K562 (cell line): Measurements from ENCODE around the gene PRRX1. TPM values are rescaled to one million over a fixed set of nuclear protein-coding genes. Genes with fewer than 3 reads are reported as not detected.

Experiments used
- ATF6 ChIP-seq: sonication (generic); formaldehyde crosslinking; IDR thresholded peaks from 2 replicates; pipeline ENCODE4 v1.4.0; 2020; ENCODE audit warnings: mild to moderate bottlenecking, missing genetic modification reagents
- BCL6 ChIP-seq: fragments of 250-450 bp; sonication (Bioruptor Pico); IDR thresholded peaks from 2 replicates; pipeline ENCODE4 v1.4.0; 2020
- IRF9 ChIP-seq: fragments of 450-650 bp; IDR thresholded peaks from 2 replicates; pipeline ENCODE4 v1.6.1; 2016; ENCODE audit warnings: missing biosample characterization, missing genetic modification characterization
- MAFK ChIP-seq: IDR thresholded peaks from 2 replicates; pipeline ENCODE4 v1.6.1; 2011; ENCODE audit warnings: low read length, improper control_type of control experiment
- RAD51 ChIP-seq: fragments of 450-650 bp; IDR thresholded peaks from 2 replicates; pipeline ENCODE4 v1.7.1; 2016; ENCODE audit warnings: low read depth, mild to moderate bottlenecking, borderline replicate concordance
- SMC3 ChIP-seq: conservative IDR thresholded peaks from 2 replicates; pipeline ENCODE4 v1.6.1; 2011; ENCODE audit warnings: low read depth, low read length, improper control_type of control experiment; ENCODE audit not compliant: insufficient read depth
- TGIF2 ChIP-seq: sonication (generic); formaldehyde crosslinking; IDR thresholded peaks from 2 replicates; pipeline ENCODE4 v1.8.1; 2022; ENCODE audit warnings: mild to moderate bottlenecking, missing genetic modification reagents, moderate library complexity
- TRIM28 ChIP-seq: fragments of 450-650 bp; IDR thresholded peaks from 2 replicates; pipeline ENCODE4 v1.6.1; 2017
- ZFP91 ChIP-seq: sonication (generic); formaldehyde crosslinking; IDR thresholded peaks from 2 replicates; pipeline ENCODE4 v1.8.0; 2022; ENCODE audit warnings: mild to moderate bottlenecking, missing genetic modification reagents
- ZNF217 ChIP-seq: sonication (generic); formaldehyde crosslinking; IDR thresholded peaks from 2 replicates; pipeline ENCODE4 v1.8.0; 2022; ENCODE audit warnings: mild to moderate bottlenecking, missing genetic modification reagents
- ZNF24 ChIP-seq: fragments of 450-650 bp; IDR thresholded peaks from 2 replicates; pipeline ENCODE4 v1.6.1; 2016
- polyA plus RNA-seq, 8 experiments: library from polyadenylated mRNA; depleted of rRNA in 4 of 8; stranded (reverse) in 5 of 8; unstranded in 3 of 8; fragments of >200 nt; fragmentation: Nextera tagmentation in 2 of 8; fragmentation: Illumina TruSeq in 1 of 8; extraction: Ambion mirVana in 2 of 8; extraction: Trizol in 1 of 8; gene quantifications; 2 replicates each; pipeline versions ENCODE4 v1.2.1 to v1.2.3, GENCODE V29; 2011 to 2014; ENCODE audit warnings: inconsistent platforms in 1 of 8, missing spikeins in 1 of 8
- total RNA-seq, 7 experiments: library from RNA; depleted of rRNA in 6 of 7; stranded (reverse); fragments of >200 nt in 6 of 7; fragmentation: Illumina TruSeq in 2 of 7; extraction: Trizol in 2 of 7; gene quantifications; 2 replicates each; pipeline versions ENCODE4 v1.2.1 to v1.2.3, GENCODE V29; 2011 to 2021; ENCODE audit warnings: low replicate concordance in 1 of 7

Gene PRRX1
- total and polyA plus RNA-seq, 9 of the 15 experiments (the other 6 are each of a cell fraction or from before 2014, with no cell fraction given), result not detected

GRCh38 chr1:170674986-170675385 is 11.1 kb downstream of the PRRX1 start (continued):
- no peak for TF ChIP-seq TRIM28
- TF ChIP-seq ATF6 (CRISPR knock-in tag), result no peak
- no peak for TF ChIP-seq SMC3
- no peak for TF ChIP-seq MAFK
- no peak for TF ChIP-seq TGIF2 (CRISPR knock-in tag)
- no peak for TF ChIP-seq ZNF217
- TF ChIP-seq IRF9, result no peak
- TF ChIP-seq BCL6 (CRISPR knock-in tag), result no peak
- no peak for TF ChIP-seq ZNF24
- no peak for TF ChIP-seq RAD51
- no peak for TF ChIP-seq ZFP91 (CRISPR knock-in tag)
- TF ChIP-seq, all 486 proteins: peak for 0
